GM12878 (cell line): ENCODE results near the gene MGAT4C. TPM values are rescaled to one million over a fixed set of nuclear protein-coding genes. Genes with fewer than 3 reads are reported as not detected.

Experiments used
- ATAC-seq: fragments of 200-7000 bp; cut with Tn5 transposase; 3 replicates; pipeline ENCODE4 v1.9.1; 2020; ENCODE audit warnings: mild to moderate bottlenecking, moderate library complexity
- BruUV-seq: library from RNA; stranded (reverse); fragments of 400-500 nt; replicated peaks from 2 replicates; lab custom pipeline; 2021; lab: Mats Ljungman, UMichigan
- CTCF ChIA-PET: fragments of 300-600 bp; sonication (Branson Sonifier 250); formaldehyde crosslinking; extraction: SDS; loops from one replicate; lab custom pipeline; 2021; ENCODE audit warnings: inconsistent platforms; lab: Yijun Ruan, JAX
- POLR2A ChIA-PET: fragments of 350-600 bp; formaldehyde crosslinking; extraction: SDS; loops from one replicate; lab custom pipeline; 2021; ENCODE audit warnings: inconsistent platforms; lab: Charles Lee
- RAD21 ChIA-PET: fragments of 300-600 bp; sonication (Branson Sonifier 250); formaldehyde crosslinking; loops from one replicate; lab custom pipeline; 2023; ENCODE audit warnings: antibody characterized with exemption; ENCODE audit not compliant: unreplicated experiment; lab: Charles Lee
- SMC1A ChIA-PET: fragments of 300-600 bp; sonication (Branson Sonifier 250); formaldehyde crosslinking; loops from one replicate; lab custom pipeline; 2023; ENCODE audit not compliant: unreplicated experiment, uncharacterized antibody; lab: Charles Lee
- DNase-seq: peaks from one replicate; pipeline ENCODE4 v3.0.0-alpha.2; 2011; ENCODE audit warnings: low read depth, low spot score
- FAIRE-seq: peaks from 3 replicates; lab custom pipeline; 2011; peaks lifted over from hg19 to GRCh38; lab: Jason Lieb, UNC
- H2AFZ ChIP-seq: 2 replicates; pipeline ENCODE4 v1.6.0; 2011; ENCODE audit warnings: low read depth, low read length, control low read depth; ENCODE audit not compliant: control insufficient read depth
- H3K27ac ChIP-seq: 2 replicates; pipeline ENCODE4 v1.5.1; 2011; ENCODE audit warnings: control low read depth; ENCODE audit not compliant: control insufficient read depth, insufficient read depth
- H3K27me3 ChIP-seq, 2 experiments: replicated peaks in 1 of 2; 2 replicates each; pipeline versions ENCODE4 v1.6.0 to v1.6.1; 2011; ENCODE audit warnings: low read length in 1 of 2; ENCODE audit not compliant: control insufficient read depth in 2 of 2, insufficient read depth in 2 of 2
- H3K36me3 ChIP-seq, 2 experiments: 2 replicates each; pipeline ENCODE4 v1.5.1; 2011; ENCODE audit warnings: low read length in 1 of 2; ENCODE audit not compliant: control insufficient read depth in 2 of 2, insufficient read depth in 2 of 2
- H3K4me1 ChIP-seq: 2 replicates; pipeline ENCODE4 v1.6.1; 2011; ENCODE audit warnings: mild to moderate bottlenecking, low read length, moderate library complexity, mixed read lengths; ENCODE audit not compliant: control insufficient read depth, insufficient read depth
- H3K4me2 ChIP-seq: 2 replicates; pipeline ENCODE4 v1.6.0; 2011; ENCODE audit warnings: control low read depth; ENCODE audit not compliant: control insufficient read depth, insufficient read depth
- H3K4me3 ChIP-seq: fragments of 200-600 bp; sonication (generic); 2 replicates; pipeline ENCODE4 v1.5.1; 2016
- H3K79me2 ChIP-seq: 2 replicates; pipeline ENCODE4 v1.6.0; 2011; ENCODE audit warnings: low read length; ENCODE audit not compliant: control insufficient read depth, insufficient read depth
- H3K9ac ChIP-seq: 2 replicates; pipeline ENCODE4 v1.8.0; 2011; ENCODE audit warnings: low read length, control low read depth, mixed read lengths; ENCODE audit not compliant: control insufficient read depth, insufficient read depth
- H3K9me3 ChIP-seq: replicated peaks from 3 replicates; pipeline ENCODE4 v1.5.1; 2011; ENCODE audit warnings: mild to moderate bottlenecking, low read length; ENCODE audit not compliant: control insufficient read depth, insufficient read depth
- H4K20me1 ChIP-seq: 2 replicates; pipeline ENCODE4 v1.6.0; 2011; ENCODE audit not compliant: control insufficient read depth, insufficient read depth
- BHLHE40 ChIP-seq, 2 experiments: fragments of 450-650 bp in 1 of 2; IDR thresholded peaks; 2 replicates each; pipeline ENCODE4 v1.6.1; 2011 to 2017; ENCODE audit warnings: low read depth in 2 of 2, borderline replicate concordance in 1 of 2, improper control_type of control experiment in 1 of 2, low read length in 1 of 2, mild to moderate bottlenecking in 1 of 2
- CBFB ChIP-seq: IDR thresholded peaks from 2 replicates; pipeline ENCODE4 v1.6.1; 2016; ENCODE audit warnings: antibody characterized with exemption, low read depth
- EGR1 ChIP-seq, 2 experiments: IDR thresholded peaks; 1 replicate in 1 of 2; 2 replicates in 1 of 2; pipeline ENCODE4 v1.6.1; 2011 to 2012; ENCODE audit warnings: low read depth in 2 of 2, low read length in 2 of 2, borderline replicate concordance in 1 of 2, mild to moderate bottlenecking in 1 of 2, moderate library complexity in 1 of 2
- JUND ChIP-seq: IDR thresholded peaks from 2 replicates; pipeline ENCODE4 v1.6.1; 2012; ENCODE audit warnings: low read depth, mild to moderate bottlenecking, low read length, improper control_type of control experiment, moderate library complexity
- NFXL1 ChIP-seq: fragments of 450-650 bp; IDR thresholded peaks from 2 replicates; pipeline ENCODE4 v1.6.1; 2017; ENCODE audit warnings: antibody characterized with exemption, mild to moderate bottlenecking, borderline replicate concordance
- NR2C1 ChIP-seq: fragments of 450-650 bp; IDR thresholded peaks from 2 replicates; pipeline ENCODE4 v1.6.1; 2017; ENCODE audit warnings: antibody characterized with exemption, mild to moderate bottlenecking, moderate library complexity
- RB1 ChIP-seq: fragments of 450-650 bp; formaldehyde crosslinking; IDR thresholded peaks from 2 replicates; pipeline ENCODE4 v1.6.1; 2017; ENCODE audit warnings: mild to moderate bottlenecking, borderline replicate concordance
- SIX5 ChIP-seq: IDR thresholded peaks from 2 replicates; pipeline ENCODE4 v1.6.1; 2011; ENCODE audit warnings: mild to moderate bottlenecking, low read depth, low read length, moderate library complexity; ENCODE audit not compliant: severe bottlenecking
- STAT3 ChIP-seq: IDR thresholded peaks from 2 replicates; pipeline ENCODE4 v1.6.1; 2011; ENCODE audit warnings: low read depth, low read length, improper control_type of control experiment
- TBL1XR1 ChIP-seq: IDR thresholded peaks from 2 replicates; pipeline ENCODE4 v1.6.1; 2012; ENCODE audit warnings: low read depth, low read length, improper control_type of control experiment
- YY1 ChIP-seq: IDR thresholded peaks from 2 replicates; pipeline ENCODE4 v1.6.1; 2011; ENCODE audit warnings: low read depth, mild to moderate bottlenecking, low read length
- ZNF207 ChIP-seq: fragments of 450-650 bp; IDR thresholded peaks from 2 replicates; pipeline ENCODE4 v1.6.1; 2014; ENCODE audit warnings: antibody characterized with exemption, mild to moderate bottlenecking, borderline replicate concordance
- ZNF217 ChIP-seq: fragments of 450-650 bp; IDR thresholded peaks from 2 replicates; pipeline ENCODE4 v1.6.1; 2017; ENCODE audit warnings: antibody characterized with exemption, mild to moderate bottlenecking
- ZNF687 ChIP-seq: fragments of 450-650 bp; IDR thresholded peaks from 2 replicates; pipeline ENCODE4 v1.6.1; 2017; ENCODE audit warnings: mild to moderate bottlenecking, moderate library complexity
- WGBS: methylation state at CpG from one replicate; pipeline ENCODE4 v1.1.6; 2016; ENCODE audit warnings: low lambda C conversion rate; ENCODE audit not compliant: insufficient replicate concordance, insufficient coverage; ENCODE audit errors: missing lambda C conversion rate; 5-methylcytosine and 5-hydroxymethylcytosine counted together
- in situ Hi-C: fragments of 300-500 bp; cut with MboI; formaldehyde crosslinking; loops from 9 replicates; pipeline ENCODE4 v1.14.3; 2018; ENCODE audit warnings: mixed read lengths
- intact Hi-C: fragments of 100-400 bp; cut with micrococcal nuclease; formaldehyde crosslinking; loops from one replicate; pipeline ENCODE4 v1.14.2; 2022; ENCODE audit not compliant: unreplicated experiment
- polyA plus RNA-seq, 11 experiments: library from polyadenylated mRNA; depleted of rRNA in 4 of 11; unstranded in 6 of 11; stranded (reverse) in 5 of 11; fragments of >200 nt; fragmentation: Nextera tagmentation in 4 of 11; fragmentation: Illumina TruSeq in 1 of 11; extraction: Ambion mirVana in 4 of 11; extraction: Trizol in 1 of 11; gene quantifications; 1 replicate in 1 of 11; 2 replicates in 10 of 11; pipeline versions ENCODE4 v1.2.1 to v1.2.3, GENCODE V29; 2011 to 2016; ENCODE audit warnings: inconsistent platforms in 2 of 11, missing spikeins in 2 of 11, low read depth in 1 of 11
- total RNA-seq, 4 experiments: library from RNA; depleted of rRNA in 3 of 4; stranded (reverse); fragments of >200 nt in 3 of 4; fragmentation: Illumina TruSeq in 1 of 4; extraction: Trizol in 1 of 4; gene quantifications; 2 replicates each; pipeline versions ENCODE4 v1.2.1 to v1.2.3, GENCODE V29; 2013 to 2021
- TF ChIP-seq, protein P1 (sequence below): fragments of 450-650 bp; IDR thresholded peaks from 2 replicates; pipeline ENCODE4 v1.6.1; 2016; ENCODE audit warnings: mild to moderate bottlenecking
- TF ChIP-seq, protein P2 (sequence below): fragments of 450-650 bp; formaldehyde crosslinking; IDR thresholded peaks from 2 replicates; pipeline ENCODE4 v1.5.0; 2022; ENCODE audit warnings: mild to moderate bottlenecking, missing genetic modification characterization

The MGAT4C gene
- total and polyA plus RNA-seq, 10 of the 15 experiments (the other 5 are each of a cell fraction or from before 2014, with no cell fraction given), result not detected

DNA sequence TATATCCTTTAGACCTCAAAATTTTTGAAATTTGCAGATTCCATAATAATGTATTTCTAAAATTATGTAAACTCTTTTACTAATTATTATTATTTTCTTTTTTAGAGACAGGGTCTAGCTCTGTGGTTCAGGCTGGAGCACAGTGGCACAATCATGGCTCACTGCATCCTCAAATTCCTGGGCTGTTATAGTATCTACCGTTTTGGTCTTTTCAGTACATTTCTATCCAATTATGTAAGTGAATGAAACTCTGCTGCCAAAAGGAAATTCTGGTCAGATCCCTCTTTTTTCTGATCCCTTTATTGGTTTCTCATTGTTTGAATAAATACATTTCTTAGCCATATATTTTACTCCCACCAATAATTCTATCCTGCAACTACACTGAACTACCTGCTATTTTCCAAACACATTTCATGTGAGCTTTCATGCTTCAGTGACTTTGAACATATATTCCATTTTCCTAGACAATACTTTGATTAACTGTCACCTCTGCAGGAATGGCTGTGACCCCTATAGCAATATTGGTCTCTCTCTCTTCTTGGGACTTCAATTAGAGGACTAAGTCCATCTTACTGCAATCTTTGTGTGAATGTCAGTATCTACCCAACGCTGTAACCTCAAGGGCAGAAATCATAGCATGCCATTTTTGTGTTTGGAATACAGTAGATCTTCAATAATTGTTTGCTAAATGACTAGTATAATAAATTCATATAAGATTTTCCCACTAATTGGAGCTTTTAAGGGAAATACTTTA is 198.9 kb downstream of the MGAT4C start:
- WGBS, result 2% methylated on average over 2 of the region's 2 CpGs
- no peaks in the 10 kb centered on the region for H3K27me3 ChIP-seq
- POLR2A ChIA-PET, result interaction anchor here (0.6 kb wide), 1 partner anchor 34 kb away, joined by 3 read pairs; no protein-coding TSS in a partner anchor
- BruUV-seq, result no TSS peak
- H3K4me2 ChIP-seq, result no peak overlapping the region
- no peak overlapping the region for H2AFZ ChIP-seq
- DNase-seq (no peak), FAIRE-seq (no peak), ATAC-seq (no peak)
- intact Hi-C loops, result no loop called here
- H4K20me1 ChIP-seq, result no peaks in the 10 kb centered on the region
- in situ Hi-C loops, result no loop called here
- RAD21 ChIA-PET, result no interaction called here
- CTCF ChIA-PET, result no interaction called here
- H3K9me3 ChIP-seq, result no peaks in the 10 kb centered on the region
- H3K27ac ChIP-seq, result no peak overlapping the region
- no peaks in the 10 kb centered on the region for H3K4me1 ChIP-seq
- no peaks in the 10 kb centered on the region for H3K79me2 ChIP-seq
- no peak overlapping the region for H3K9ac ChIP-seq
- H3K36me3 ChIP-seq, result no peaks in the 10 kb centered on the region
- SMC1A ChIA-PET, result no interaction called here
- H3K4me3 ChIP-seq, result no peak overlapping the region
- no peak for TF ChIP-seq TBL1XR1
- TF ChIP-seq JUND, result no peak
- TF ChIP-seq EGR1 (IDR thresholded peaks at IDR 0.05; ENCODE audit: borderline replicate concordance in 1 of 2, low read depth in 2 of 2, low read length in 2 of 2), result no peak
- no peak for TF ChIP-seq ZNF687
- no peak for TF ChIP-seq NR2C1
- no peak for TF ChIP-seq STAT3
- TF ChIP-seq RB1, result no peak
- TF ChIP-seq NFXL1, result no peak
- no peak for TF ChIP-seq CBFB
- TF ChIP-seq BHLHE40 (IDR thresholded peaks at IDR 0.05; ENCODE audit: borderline replicate concordance in 1 of 2, low read depth in 2 of 2, low read length in 1 of 2), result no peak
- TF ChIP-seq, protein P1, sequence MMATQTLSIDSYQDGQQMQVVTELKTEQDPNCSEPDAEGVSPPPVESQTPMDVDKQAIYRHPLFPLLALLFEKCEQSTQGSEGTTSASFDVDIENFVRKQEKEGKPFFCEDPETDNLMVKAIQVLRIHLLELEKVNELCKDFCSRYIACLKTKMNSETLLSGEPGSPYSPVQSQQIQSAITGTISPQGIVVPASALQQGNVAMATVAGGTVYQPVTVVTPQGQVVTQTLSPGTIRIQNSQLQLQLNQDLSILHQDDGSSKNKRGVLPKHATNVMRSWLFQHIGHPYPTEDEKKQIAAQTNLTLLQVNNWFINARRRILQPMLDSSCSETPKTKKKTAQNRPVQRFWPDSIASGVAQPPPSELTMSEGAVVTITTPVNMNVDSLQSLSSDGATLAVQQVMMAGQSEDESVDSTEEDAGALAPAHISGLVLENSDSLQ, result no peak
- TF ChIP-seq YY1, result no peak
- TF ChIP-seq SIX5, result no peak
- TF ChIP-seq, protein P2, sequence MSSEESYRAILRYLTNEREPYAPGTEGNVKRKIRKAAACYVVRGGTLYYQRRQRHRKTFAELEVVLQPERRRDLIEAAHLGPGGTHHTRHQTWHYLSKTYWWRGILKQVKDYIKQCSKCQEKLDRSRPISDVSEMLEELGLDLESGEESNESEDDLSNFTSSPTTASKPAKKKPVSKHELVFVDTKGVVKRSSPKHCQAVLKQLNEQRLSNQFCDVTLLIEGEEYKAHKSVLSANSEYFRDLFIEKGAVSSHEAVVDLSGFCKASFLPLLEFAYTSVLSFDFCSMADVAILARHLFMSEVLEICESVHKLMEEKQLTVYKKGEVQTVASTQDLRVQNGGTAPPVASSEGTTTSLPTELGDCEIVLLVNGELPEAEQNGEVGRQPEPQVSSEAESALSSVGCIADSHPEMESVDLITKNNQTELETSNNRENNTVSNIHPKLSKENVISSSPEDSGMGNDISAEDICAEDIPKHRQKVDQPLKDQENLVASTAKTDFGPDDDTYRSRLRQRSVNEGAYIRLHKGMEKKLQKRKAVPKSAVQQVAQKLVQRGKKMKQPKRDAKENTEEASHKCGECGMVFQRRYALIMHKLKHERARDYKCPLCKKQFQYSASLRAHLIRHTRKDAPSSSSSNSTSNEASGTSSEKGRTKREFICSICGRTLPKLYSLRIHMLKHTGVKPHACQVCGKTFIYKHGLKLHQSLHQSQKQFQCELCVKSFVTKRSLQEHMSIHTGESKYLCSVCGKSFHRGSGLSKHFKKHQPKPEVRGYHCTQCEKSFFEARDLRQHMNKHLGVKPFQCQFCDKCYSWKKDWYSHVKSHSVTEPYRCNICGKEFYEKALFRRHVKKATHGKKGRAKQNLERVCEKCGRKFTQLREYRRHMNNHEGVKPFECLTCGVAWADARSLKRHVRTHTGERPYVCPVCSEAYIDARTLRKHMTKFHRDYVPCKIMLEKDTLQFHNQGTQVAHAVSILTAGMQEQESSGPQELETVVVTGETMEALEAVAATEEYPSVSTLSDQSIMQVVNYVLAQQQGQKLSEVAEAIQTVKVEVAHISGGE (CRISPR knock-in tag), result no peak
- no peak for TF ChIP-seq ZNF217
- no peak for TF ChIP-seq ZNF207
